Right forelimb (tissue), 1 donor: ENCODE measurements around the gene MS4A18.

Source experiments
- DNase-seq: peaks from one replicate; pipeline ENCODE4 v3.0.0-alpha.2; 2018

MS4A18 gene

GRCh38 chr11:60791153-60791933 lies 66.8 kb downstream of the MS4A18 start:
- no peak for DNase-seq

- no peak for DNase-seq
These were observed 68.0 kb downstream of the MS4A18 start for GRCh38 chr11:60792521-60792920.
